OCI-LY1 (cell line): ENCODE data around the gene RFTN1.

Source experiments
- H2AFZ ChIP-seq: fragments of 200-600 bp; sonication (generic), shearing (Covaris generic); 2 replicates; pipeline ENCODE4 v1.6.0; 2014; ENCODE audit warnings: antibody characterized with exemption, mild to moderate bottlenecking, low read length
- H3F3A ChIP-seq: fragments of 200-600 bp; sonication (generic), shearing (Covaris generic); 2 replicates; pipeline ENCODE4 v1.6.0; 2014; ENCODE audit warnings: mild to moderate bottlenecking, antibody characterized with exemption, low read length, moderate library complexity; ENCODE audit not compliant: insufficient read depth
- H3K27ac ChIP-seq: fragments of 200-600 bp; sonication (generic); 2 replicates; pipeline ENCODE4 v1.5.1; 2014; ENCODE audit warnings: low read length, mixed run types, mild to moderate bottlenecking, low read depth; ENCODE audit not compliant: poor library complexity, severe bottlenecking
- H3K27me3 ChIP-seq: fragments of 200-600 bp; sonication (generic); 2 replicates; pipeline ENCODE4 v1.6.0; 2014; ENCODE audit warnings: antibody characterized with exemption, mild to moderate bottlenecking, low read length, moderate library complexity; ENCODE audit not compliant: insufficient read depth
- H3K36me3 ChIP-seq: fragments of 200-600 bp; sonication (generic); 2 replicates; pipeline ENCODE4 v1.6.1; 2014; ENCODE audit warnings: mild to moderate bottlenecking, antibody characterized with exemption, low read length, moderate library complexity, mixed read lengths; ENCODE audit not compliant: insufficient read depth
- H3K4me1 ChIP-seq: fragments of 200-600 bp; sonication (generic); 2 replicates; pipeline ENCODE4 v1.5.1; 2014; ENCODE audit warnings: mild to moderate bottlenecking, low read length, moderate library complexity; ENCODE audit not compliant: insufficient read depth, severe bottlenecking
- H3K4me2 ChIP-seq: fragments of 200-600 bp; sonication (generic), shearing (Covaris generic); 2 replicates; pipeline ENCODE4 v1.6.1; 2014; ENCODE audit warnings: low read length
- H3K4me3 ChIP-seq: fragments of 200-600 bp; sonication (generic); 2 replicates; pipeline ENCODE4 v1.5.1; 2014; ENCODE audit warnings: low read length, low read depth, mild to moderate bottlenecking, mixed read lengths; ENCODE audit not compliant: poor library complexity, severe bottlenecking
- H3K79me2 ChIP-seq: fragments of 200-600 bp; shearing (Covaris generic); 2 replicates; pipeline ENCODE4 v1.6.1; 2016; ENCODE audit warnings: mixed run types, low read length, mixed read lengths; ENCODE audit not compliant: insufficient read depth
- H3K9ac ChIP-seq: fragments of 200-600 bp; sonication (generic), shearing (Covaris generic); 2 replicates; pipeline ENCODE4 v1.6.1; 2014; ENCODE audit warnings: mild to moderate bottlenecking, low read length, mixed read lengths
- H3K9me2 ChIP-seq: fragments of 200-600 bp; sonication (generic), shearing (Covaris generic); 2 replicates; pipeline ENCODE4 v1.6.1; 2014; ENCODE audit warnings: low read depth, mild to moderate bottlenecking, low read length, mixed read lengths
- H3K9me3 ChIP-seq: fragments of 200-600 bp; shearing (Covaris generic); 2 replicates; pipeline ENCODE4 v1.6.1; 2014; ENCODE audit warnings: low read length, mixed read lengths
- H4K20me1 ChIP-seq: fragments of 200-600 bp; sonication (generic), shearing (Covaris generic); 2 replicates; pipeline ENCODE4 v1.6.0; 2016; ENCODE audit warnings: mild to moderate bottlenecking, low read length; ENCODE audit not compliant: insufficient read depth
- CTCF ChIP-seq: fragments of 200-600 bp; sonication (generic), shearing (Covaris generic); IDR thresholded peaks from 2 replicates; pipeline ENCODE4 v1.5.1; 2017; ENCODE audit warnings: mild to moderate bottlenecking, antibody characterized with exemption, low read length, moderate library complexity, mixed read lengths
- EZH2 ChIP-seq: fragments of 200-600 bp; sonication (generic), shearing (Covaris generic); IDR thresholded peaks from 2 replicates; pipeline ENCODE4 v1.8.0; 2017; ENCODE audit warnings: borderline replicate concordance, mixed run types, mild to moderate bottlenecking, antibody characterized with exemption, low read length, moderate library complexity, mixed read lengths

RFTN1 gene

DNA sequence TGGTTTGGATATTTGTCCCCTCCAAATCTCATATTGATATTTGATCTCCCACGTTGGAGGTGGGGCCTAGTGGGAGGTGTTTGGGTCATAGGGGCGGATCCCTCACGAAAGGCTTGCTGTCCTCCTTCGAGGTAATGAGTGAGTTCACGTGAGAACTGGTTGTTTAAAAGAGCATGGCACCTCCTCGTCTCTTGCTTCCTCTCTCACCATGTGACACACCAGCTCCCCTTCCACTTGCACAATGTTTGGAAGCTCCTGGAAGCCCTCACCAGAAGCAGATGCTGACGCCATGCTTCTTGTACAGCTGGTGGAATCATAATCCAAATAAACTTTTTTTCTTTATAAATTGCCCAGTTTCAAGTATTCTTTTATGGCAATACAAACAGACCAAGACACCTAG is 38.6 kb downstream of the RFTN1 start:
- Histone ChIP-seq H3K27me3 (no peaks in the 10 kb centered on the region), H3K79me2 (peaks cover 95% of the 10 kb centered on the region), H3K9ac (no peak overlapping the region), H3K4me3 (no peak overlapping the region), H3K9me3 (no peaks in the 10 kb centered on the region), H3K36me3 (peaks cover 99% of the 10 kb centered on the region), H3K4me1 (peaks cover 60% of the 10 kb centered on the region), H3F3A (no peaks in the 10 kb centered on the region), H4K20me1 (no peaks in the 10 kb centered on the region), H3K9me2 (no peaks in the 10 kb centered on the region), H3K4me2 (no peak overlapping the region), H3K27ac (peak overlapping the region; percentile 38), H2AFZ (no peak overlapping the region)
- TF ChIP-seq CTCF = no peak
- TF ChIP-seq EZH2 = no peak

- Histone ChIP-seq H3F3A (no peaks in the 10 kb centered on the region), H3K9me2 (no peaks in the 10 kb centered on the region), H3K9me3 (no peaks in the 10 kb centered on the region), H3K79me2 (peaks cover 94% of the 10 kb centered on the region), H3K36me3 (peaks cover 99% of the 10 kb centered on the region), H3K4me1 (peaks cover 67% of the 10 kb centered on the region), H3K9ac (no peak overlapping the region), H4K20me1 (no peaks in the 10 kb centered on the region), H3K4me3 (no peak overlapping the region), H3K27ac (peak overlapping the region; percentile 38), H3K4me2 (no peak overlapping the region), H3K27me3 (no peaks in the 10 kb centered on the region), H2AFZ (no peak overlapping the region)
- TF ChIP-seq EZH2 (no peak), CTCF (no peak)
Observed at GRCh38 chr3:16474216-16474615, 39.3 kb downstream of the RFTN1 start.

DNA sequence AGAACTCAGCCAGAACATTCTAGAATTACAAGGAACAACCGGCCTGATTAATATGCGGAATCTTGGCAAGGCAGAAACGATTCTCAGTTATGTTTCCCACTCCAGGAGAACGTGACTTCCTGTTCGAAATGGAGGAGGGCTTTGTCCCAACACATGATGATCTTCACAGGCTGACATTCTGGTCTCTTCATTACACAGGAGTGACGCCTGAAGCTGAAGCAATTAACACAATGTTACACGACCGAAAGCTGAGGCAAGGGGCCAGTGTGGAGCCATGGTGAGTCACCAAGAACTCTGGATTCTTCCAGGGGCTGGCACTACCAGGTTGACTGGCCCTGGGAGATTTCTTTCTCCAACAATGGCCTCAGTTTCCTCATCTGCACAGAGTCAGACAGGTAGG is 40.9 kb downstream of the RFTN1 start:
- Histone ChIP-seq H3K36me3 (peaks cover 96% of the 10 kb centered on the region), H2AFZ (no peak overlapping the region), H3K9ac (no peak overlapping the region), H3K79me2 (peaks cover 94% of the 10 kb centered on the region), H3K27me3 (no peaks in the 10 kb centered on the region), H3K9me2 (no peaks in the 10 kb centered on the region), H3K4me3 (no peak overlapping the region), H3K27ac (peak overlapping the region; percentile 95), H3K4me2 (no peak overlapping the region), H3K4me1 (peaks cover 84% of the 10 kb centered on the region), H3K9me3 (no peaks in the 10 kb centered on the region), H3F3A (no peaks in the 10 kb centered on the region), H4K20me1 (no peaks in the 10 kb centered on the region)
- no peak for TF ChIP-seq EZH2
- no peak for TF ChIP-seq CTCF
